Measurements from ENCODE around the gene MEGF11. TPM values are rescaled to one million over a fixed set of nuclear protein-coding genes. Genes with fewer than 3 reads are reported as not detected.

Gene MEGF11
- total RNA-seq, 4 donors from 2014 or later, result 0.20 TPM; not detected in 3

GRCh38 chr15:66107070-66107469 lies 146.5 kb downstream of the MEGF11 start:
- intact Hi-C loops (cut with DNase I), result no loop called here

GRCh38 chr15:66105286-66106265 lies 148.0 kb downstream of the MEGF11 start:
- Histone ChIP-seq H3K36me3 (no peaks in the 10 kb centered on the region), H3K9me3 (no peaks in the 10 kb centered on the region), H3K27me3 (no peaks in the 10 kb centered on the region), H3K4me1 (no peaks in the 10 kb centered on the region), H3K27ac (no peak overlapping the region), H3K4me3 (replicated peaks in 1 of 3) (no peak overlapping the region)
- TF ChIP-seq CTCF (IDR thresholded peaks at IDR 0.05) (no peak), POLR2A (IDR thresholded peaks at IDR 0.05) (no peak)
- intact Hi-C loops (cut with DNase I), result no loop called here
- DNase-seq, result no peak
- WGBS, 2 donors, result 88% methylated on average over 8 to 9 of the region's 9 CpGs

More at GRCh38 chr15:66107070-66107469, 146.5 kb downstream of the MEGF11 start:
- Histone ChIP-seq H3K36me3 (no peaks in the 10 kb centered on the region), H3K27ac (no peak overlapping the region), H3K9me3 (no peaks in the 10 kb centered on the region), H3K27me3 (no peaks in the 10 kb centered on the region), H3K4me3 (replicated peaks in 1 of 3) (no peak overlapping the region), H3K4me1 (no peaks in the 10 kb centered on the region)
- no peak for TF ChIP-seq POLR2A (IDR thresholded peaks at IDR 0.05)
- TF ChIP-seq CTCF (IDR thresholded peaks at IDR 0.05), result no peak
- DNase-seq, result no peak
- 54 to 59% methylated on average over 4 of the region's 7 CpGs for WGBS, 2 donors

- H3K9me3 ChIP-seq, result no peaks in the 10 kb centered on the region
- WGBS, 2 donors, result 94% methylated on average over 3 of the region's 3 CpGs
- intact Hi-C loops (cut with DNase I), result no loop called here
- H3K27ac ChIP-seq, result no peak overlapping the region
- H3K4me3 ChIP-seq (replicated peaks in 1 of 3), result no peak overlapping the region
- no peaks in the 10 kb centered on the region for H3K4me1 ChIP-seq
- no peak for TF ChIP-seq CTCF (IDR thresholded peaks at IDR 0.05)
- TF ChIP-seq POLR2A (IDR thresholded peaks at IDR 0.05), result no peak
- no peaks in the 10 kb centered on the region for H3K27me3 ChIP-seq
- H3K36me3 ChIP-seq, result no peaks in the 10 kb centered on the region
- DNase-seq, result no peak
These were observed 150.3 kb downstream of the MEGF11 start for GRCh38 chr15:66103293-66103590.

GRCh38 chr15:66102563-66103292 lies 150.8 kb downstream of the MEGF11 start:
- H3K4me3 ChIP-seq (replicated peaks in 1 of 3), result no peak overlapping the region
- no peaks in the 10 kb centered on the region for H3K4me1 ChIP-seq
- H3K36me3 ChIP-seq, result no peaks in the 10 kb centered on the region
- intact Hi-C loops (cut with DNase I), result no loop called here
- TF ChIP-seq CTCF (IDR thresholded peaks at IDR 0.05) (no peak), POLR2A (IDR thresholded peaks at IDR 0.05) (no peak)
- H3K27ac ChIP-seq, result no peak overlapping the region
- WGBS, 2 donors, result 83 to 96% methylated on average over 5 of the region's 5 CpGs
- DNase-seq, result no peak
- no peaks in the 10 kb centered on the region for H3K27me3 ChIP-seq
- no peaks in the 10 kb centered on the region for H3K9me3 ChIP-seq
